Cortex of kidney (tissue), 1 donor: Measurements from ENCODE around the gene PHOX2B.
"Not testable (repeated sequence)": the region's sequence is repeated elsewhere in the genome, so short reads cannot be mapped to it uniquely, and the experiment has no call there.

ENCODE experiments used
- DNase-seq: peaks from one replicate; lab custom pipeline; 2025; lab: John Stamatoyannopoulos, UW

Gene PHOX2B

DNA sequence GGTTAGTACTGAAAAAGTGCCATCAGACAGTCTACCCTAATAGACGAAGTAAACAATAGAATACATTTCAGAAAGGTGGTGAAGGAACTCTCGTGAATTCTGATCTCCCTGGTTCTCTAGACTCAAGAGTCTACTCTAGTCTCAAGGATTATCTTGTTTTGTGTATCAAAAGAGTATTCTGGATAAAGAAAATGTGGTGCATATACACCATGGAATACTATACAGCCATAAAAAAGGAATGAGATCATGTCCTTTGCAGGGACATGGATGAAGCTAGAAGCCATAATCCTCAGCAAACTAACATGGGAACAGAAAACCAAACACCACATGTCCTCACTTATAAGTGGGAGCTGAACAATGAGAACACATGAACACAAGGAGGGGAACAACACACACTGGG lies 36.9 kb downstream of the PHOX2B start:
- DNase-seq: not testable (repeated sequence)

DNA sequence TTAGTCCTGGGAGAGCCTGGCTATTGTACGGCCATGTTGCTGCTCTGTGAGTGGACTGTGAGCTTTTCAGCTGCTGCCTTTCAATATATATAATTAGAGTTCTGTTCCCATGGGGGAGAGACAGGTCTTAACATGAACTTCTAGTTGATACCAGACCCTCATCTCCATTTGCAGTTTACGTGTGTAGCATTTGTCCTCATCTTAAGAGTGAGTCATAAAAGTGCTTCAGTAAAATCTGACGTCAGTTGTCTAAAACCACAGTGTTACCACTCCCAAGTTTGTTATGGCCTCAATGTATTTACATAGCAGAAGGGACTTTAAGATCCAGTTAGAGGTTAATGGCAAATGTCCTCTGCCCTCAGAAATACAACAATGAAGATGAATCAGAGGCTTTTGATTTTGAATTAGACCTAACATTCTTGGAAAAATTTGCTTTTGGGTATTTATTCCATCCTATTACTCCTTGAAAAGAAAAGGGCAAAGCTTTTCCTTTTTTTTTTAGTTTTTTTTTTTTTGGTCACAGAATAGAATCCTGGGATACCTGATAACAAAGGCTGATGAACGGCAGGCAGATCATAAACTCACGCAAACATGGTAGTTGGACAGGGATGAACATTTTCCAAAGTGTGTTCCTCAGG lies 38.6 kb downstream of the PHOX2B start:
- DNase-seq: no peak

DNA sequence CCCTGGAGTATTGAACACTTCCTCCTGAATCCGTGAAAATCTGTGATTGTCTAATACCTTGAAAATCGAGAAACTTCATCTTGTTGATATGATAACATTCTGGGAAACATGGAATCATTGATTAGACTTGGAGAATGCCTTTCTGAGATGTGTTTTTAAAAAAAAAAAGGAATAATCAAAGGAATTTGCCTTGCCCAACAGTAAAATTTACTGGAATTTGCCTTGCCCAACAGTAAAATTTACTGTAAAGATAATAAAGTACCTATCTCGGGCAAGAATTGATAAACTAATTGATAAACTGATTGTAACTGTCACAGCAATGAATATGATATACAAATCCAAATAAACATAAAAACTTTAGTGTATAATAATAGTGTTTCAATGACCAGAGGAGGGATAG lies 44.7 kb downstream of the PHOX2B start:
- DNase-seq: no peak

DNA sequence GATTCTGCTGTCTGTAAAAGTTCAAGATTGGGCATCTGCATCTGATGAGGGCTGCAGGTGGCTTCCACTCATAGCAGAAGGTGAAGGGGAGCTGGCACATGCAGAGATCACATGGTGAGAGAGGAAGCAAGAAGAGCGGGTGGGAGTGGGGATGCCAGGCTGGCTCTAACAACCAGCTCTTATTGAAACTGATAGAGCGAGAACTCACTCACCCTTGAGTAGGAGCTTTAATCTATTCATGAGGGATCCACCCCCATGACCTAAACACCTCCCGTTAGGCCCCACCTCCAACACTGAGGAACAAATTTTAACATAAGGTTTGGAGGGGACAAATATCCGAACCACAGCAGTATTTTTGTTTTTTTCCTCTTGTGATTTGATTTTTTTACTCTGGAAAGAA lies 45.8 kb downstream of the PHOX2B start:
- no peak for DNase-seq

DNA sequence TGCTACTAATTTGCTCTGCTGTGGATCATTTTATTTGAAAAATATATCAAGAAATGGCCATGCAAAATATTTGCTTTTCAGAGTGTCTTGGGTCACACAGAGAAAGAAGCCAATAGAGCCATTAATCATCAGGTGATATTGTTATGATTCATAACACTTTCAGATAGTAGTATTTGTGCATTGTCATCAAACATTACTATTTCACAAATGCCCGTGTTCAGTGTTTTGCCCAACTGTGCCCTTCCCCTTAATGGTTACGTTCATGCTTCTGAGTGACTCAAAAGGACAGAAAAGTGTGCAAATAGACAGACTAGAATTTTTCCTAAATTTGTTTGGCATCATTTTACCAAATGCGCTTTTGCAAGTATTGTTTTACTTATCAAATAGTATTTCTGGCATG lies 46.5 kb downstream of the PHOX2B start:
- no peak for DNase-seq

DNA sequence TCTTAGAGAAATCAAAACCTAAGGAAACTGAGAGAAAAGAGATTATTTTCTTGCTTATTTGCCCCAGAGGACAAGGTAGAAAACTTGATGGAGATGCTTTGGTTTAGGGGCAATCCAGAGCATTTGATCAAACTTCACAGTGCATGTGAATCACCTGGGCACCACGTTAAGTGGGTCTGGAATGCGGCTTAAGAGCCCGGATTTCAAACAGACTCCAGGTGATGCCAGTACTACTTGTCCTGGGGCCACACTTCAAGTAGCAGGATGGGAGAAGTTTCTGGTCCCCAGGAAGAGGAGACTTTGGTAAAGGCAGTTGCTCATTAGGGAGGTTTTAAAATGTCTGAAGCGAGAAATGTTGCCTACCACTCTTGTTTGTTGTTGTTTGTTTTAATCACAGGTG lies 51.8 kb downstream of the PHOX2B start:
- DNase-seq: no peak

DNA sequence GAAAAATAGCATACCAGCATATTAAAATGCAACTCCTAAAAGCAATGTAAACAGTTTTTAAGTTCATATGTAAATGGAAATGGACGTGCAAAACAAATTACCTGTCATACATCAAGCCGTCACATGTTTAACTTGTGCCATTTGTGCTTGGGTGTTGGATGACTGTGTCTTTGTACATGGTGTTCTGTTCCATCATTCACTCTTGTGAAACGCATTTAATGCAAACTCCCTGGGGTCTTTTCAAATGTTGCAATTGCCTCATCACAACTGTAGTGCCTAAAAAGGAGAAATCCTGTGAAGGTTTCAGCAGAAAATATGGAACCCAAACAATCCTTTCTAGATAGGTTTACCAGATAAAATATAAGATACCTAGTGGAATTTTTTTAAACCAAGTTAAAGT lies 52.4 kb downstream of the PHOX2B start:
- DNase-seq: no peak
